SU-DHL-6 (cell line): ENCODE results near the gene SRRM4.

ENCODE experiments used
- H2AFZ ChIP-seq: fragments of 200-600 bp; sonication (generic); 2 replicates; pipeline ENCODE4 v1.6.1; 2014; ENCODE audit warnings: low read depth, mild to moderate bottlenecking, moderate library complexity, mixed read lengths, antibody characterized with exemption, low read length; ENCODE audit not compliant: severe bottlenecking
- H3F3A ChIP-seq: fragments of 200-600 bp; shearing (Covaris generic); 2 replicates; pipeline ENCODE4 v1.6.0; 2016; ENCODE audit warnings: antibody characterized with exemption, mild to moderate bottlenecking; ENCODE audit not compliant: insufficient read depth
- H3K27ac ChIP-seq: fragments of 200-600 bp; sonication (generic); 2 replicates; pipeline ENCODE4 v1.5.1; 2016; ENCODE audit warnings: low read depth, mild to moderate bottlenecking, low read length, moderate library complexity, mixed read lengths
- H3K27me3 ChIP-seq: fragments of 200-600 bp; sonication (generic), shearing (Covaris generic); 2 replicates; pipeline ENCODE4 v1.6.0; 2014; ENCODE audit warnings: mild to moderate bottlenecking, low read length
- H3K36me3 ChIP-seq: fragments of 200-600 bp; sonication (generic); 2 replicates; pipeline ENCODE4 v1.6.1; 2014; ENCODE audit warnings: mild to moderate bottlenecking, low read length, mixed read lengths
- H3K4me2 ChIP-seq: fragments of 300-600, 200-600 bp; shearing (Covaris generic), sonication (generic); 2 replicates; pipeline ENCODE4 v1.6.0; 2014; ENCODE audit warnings: low read length, low read depth, mild to moderate bottlenecking; ENCODE audit not compliant: poor library complexity, severe bottlenecking
- H3K4me3 ChIP-seq: fragments of 200-600 bp; sonication (generic); 2 replicates; pipeline ENCODE4 v1.5.1; 2014; ENCODE audit warnings: antibody characterized with exemption, low read length, mild to moderate bottlenecking, mixed read lengths; ENCODE audit not compliant: insufficient read depth, poor library complexity, severe bottlenecking
- H3K79me2 ChIP-seq: fragments of 200-600 bp; sonication (generic); 2 replicates; pipeline ENCODE4 v1.6.1; 2014; ENCODE audit warnings: mild to moderate bottlenecking, low read length, moderate library complexity; ENCODE audit not compliant: insufficient read depth
- H3K9ac ChIP-seq: fragments of 200-600 bp; sonication (generic); 2 replicates; pipeline ENCODE4 v1.7.0; 2014; ENCODE audit warnings: mild to moderate bottlenecking, low read length
- H3K9me2 ChIP-seq: fragments of 200-600 bp; sonication (generic); replicated peaks from 2 replicates; pipeline ENCODE4 v1.6.1; 2014; ENCODE audit warnings: low read length; ENCODE audit not compliant: insufficient read depth
- H3K9me3 ChIP-seq: fragments of 200-600 bp; sonication (generic); 2 replicates; pipeline ENCODE4 v1.6.1; 2014; ENCODE audit warnings: low read length, mixed read lengths; ENCODE audit not compliant: insufficient read depth
- H4K20me1 ChIP-seq: fragments of 200-600 bp; sonication (generic); 2 replicates; pipeline ENCODE4 v1.6.1; 2014; ENCODE audit warnings: low read depth, mild to moderate bottlenecking, antibody characterized with exemption, low read length, moderate library complexity, mixed read lengths
- EZH2phosphoT487 ChIP-seq: fragments of 200-600 bp; sonication (generic), shearing (Covaris generic); conservative IDR thresholded peaks from 2 replicates; pipeline ENCODE4 v1.6.1; 2018; ENCODE audit warnings: mild to moderate bottlenecking, antibody characterized with exemption, low read length, moderate library complexity, mixed read lengths
- TF ChIP-seq, protein P1 (sequence below): fragments of 200-600 bp; sonication (generic); IDR thresholded peaks from one replicate; pipeline ENCODE4 v1.5.1; 2017; ENCODE audit warnings: antibody characterized with exemption, mild to moderate bottlenecking, low read length, moderate library complexity; ENCODE audit not compliant: insufficient read depth, poor library complexity, severe bottlenecking

The SRRM4 gene

DNA sequence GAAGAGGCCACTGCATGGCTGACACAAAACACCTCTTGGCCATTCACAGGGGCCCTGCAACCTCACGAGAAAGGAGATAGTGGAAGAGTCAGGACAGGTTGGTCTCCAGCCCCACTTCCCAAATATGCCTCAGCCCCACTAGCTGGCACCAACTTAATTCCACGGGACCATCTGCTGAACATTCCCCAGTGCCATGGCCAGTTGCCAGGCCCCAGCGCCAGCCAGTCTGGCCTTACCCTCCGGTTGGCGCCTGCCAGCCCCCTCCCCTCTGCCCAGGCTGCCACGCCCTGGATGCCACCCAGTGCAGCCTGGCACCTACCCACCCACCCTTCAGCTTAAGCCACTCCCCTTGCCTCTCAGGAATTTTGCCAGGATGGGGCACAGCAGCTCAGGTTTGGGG, 176.2 kb downstream of the SRRM4 start:
- Histone ChIP-seq H3K36me3 (no peaks in the 10 kb centered on the region), H3K27ac (no peak overlapping the region), H2AFZ (no peak overlapping the region), H3K4me2 (no peak overlapping the region), H3K9me2 (no peaks in the 10 kb centered on the region), H3K79me2 (no peaks in the 10 kb centered on the region), H4K20me1 (no peaks in the 10 kb centered on the region), H3F3A (no peaks in the 10 kb centered on the region), H3K27me3 (no peaks in the 10 kb centered on the region), H3K9me3 (no peaks in the 10 kb centered on the region), H3K9ac (no peak overlapping the region), H3K4me3 (no peak overlapping the region)
- TF ChIP-seq, protein P1, sequence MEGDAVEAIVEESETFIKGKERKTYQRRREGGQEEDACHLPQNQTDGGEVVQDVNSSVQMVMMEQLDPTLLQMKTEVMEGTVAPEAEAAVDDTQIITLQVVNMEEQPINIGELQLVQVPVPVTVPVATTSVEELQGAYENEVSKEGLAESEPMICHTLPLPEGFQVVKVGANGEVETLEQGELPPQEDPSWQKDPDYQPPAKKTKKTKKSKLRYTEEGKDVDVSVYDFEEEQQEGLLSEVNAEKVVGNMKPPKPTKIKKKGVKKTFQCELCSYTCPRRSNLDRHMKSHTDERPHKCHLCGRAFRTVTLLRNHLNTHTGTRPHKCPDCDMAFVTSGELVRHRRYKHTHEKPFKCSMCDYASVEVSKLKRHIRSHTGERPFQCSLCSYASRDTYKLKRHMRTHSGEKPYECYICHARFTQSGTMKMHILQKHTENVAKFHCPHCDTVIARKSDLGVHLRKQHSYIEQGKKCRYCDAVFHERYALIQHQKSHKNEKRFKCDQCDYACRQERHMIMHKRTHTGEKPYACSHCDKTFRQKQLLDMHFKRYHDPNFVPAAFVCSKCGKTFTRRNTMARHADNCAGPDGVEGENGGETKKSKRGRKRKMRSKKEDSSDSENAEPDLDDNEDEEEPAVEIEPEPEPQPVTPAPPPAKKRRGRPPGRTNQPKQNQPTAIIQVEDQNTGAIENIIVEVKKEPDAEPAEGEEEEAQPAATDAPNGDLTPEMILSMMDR, result no peak
- TF ChIP-seq EZH2phosphoT487, result no peak

- H3K27me3 ChIP-seq, result no peaks in the 10 kb centered on the region
- no peaks in the 10 kb centered on the region for H3K9me3 ChIP-seq
- no peak overlapping the region for H2AFZ ChIP-seq
- H3K27ac ChIP-seq, result no peak overlapping the region
- no peaks in the 10 kb centered on the region for H3K79me2 ChIP-seq
- no peak overlapping the region for H3K4me2 ChIP-seq
- no peaks in the 10 kb centered on the region for H3K36me3 ChIP-seq
- no peaks in the 10 kb centered on the region for H4K20me1 ChIP-seq
- no peak overlapping the region for H3K4me3 ChIP-seq
- no peaks in the 10 kb centered on the region for H3F3A ChIP-seq
- no peak overlapping the region for H3K9ac ChIP-seq
- H3K9me2 ChIP-seq, result no peaks in the 10 kb centered on the region
- no peak for TF ChIP-seq EZH2phosphoT487
- TF ChIP-seq, protein P1, result no peak
Measured at GRCh38 chr12:119157978-119158377, 176.6 kb downstream of the SRRM4 start.

GRCh38 chr12:119158402-119158801, 177.1 kb downstream of the SRRM4 start:
- Histone ChIP-seq H3K9ac (no peak overlapping the region), H3K79me2 (no peaks in the 10 kb centered on the region), H3K4me3 (no peak overlapping the region), H3K9me2 (no peaks in the 10 kb centered on the region), H3F3A (no peaks in the 10 kb centered on the region), H4K20me1 (no peaks in the 10 kb centered on the region), H3K9me3 (no peaks in the 10 kb centered on the region), H2AFZ (no peak overlapping the region), H3K4me2 (no peak overlapping the region), H3K27me3 (no peaks in the 10 kb centered on the region), H3K36me3 (no peaks in the 10 kb centered on the region), H3K27ac (no peak overlapping the region)
- no peak for TF ChIP-seq EZH2phosphoT487
- TF ChIP-seq, protein P1, result no peak

- H3K9me2 ChIP-seq, result no peaks in the 10 kb centered on the region
- no peaks in the 10 kb centered on the region for H3K9me3 ChIP-seq
- H3K4me2 ChIP-seq, result no peak overlapping the region
- H3K4me3 ChIP-seq, result no peak overlapping the region
- no peaks in the 10 kb centered on the region for H4K20me1 ChIP-seq
- H3K27ac ChIP-seq, result no peak overlapping the region
- H3K79me2 ChIP-seq, result no peaks in the 10 kb centered on the region
- no peaks in the 10 kb centered on the region for H3F3A ChIP-seq
- TF ChIP-seq EZH2phosphoT487, result no peak
- TF ChIP-seq, protein P1, result no peak
- no peaks in the 10 kb centered on the region for H3K27me3 ChIP-seq
- H2AFZ ChIP-seq, result no peak overlapping the region
- no peaks in the 10 kb centered on the region for H3K36me3 ChIP-seq
- H3K9ac ChIP-seq, result no peak overlapping the region
Measured at GRCh38 chr12:119159844-119160243, 178.5 kb downstream of the SRRM4 start.
